HG03520 (cell line): ENCODE data around the gene SMARCA2.

Source experiments
- ATAC-seq: cut with Tn5 transposase; IDR thresholded peaks from one replicate; pipeline ENCODE4 v1.9.1; 2021; ENCODE audit warnings: mild to moderate bottlenecking, moderate library complexity; ENCODE audit not compliant: unreplicated experiment

Gene SMARCA2

GRCh38 chr9:2199999-2200796 is 185.1 kb downstream of the SMARCA2 start:
- ATAC-seq = no peak

GRCh38 chr9:2208465-2208864 is 193.3 kb downstream of the SMARCA2 start:
- no peak for ATAC-seq

- no peak for ATAC-seq
Measured at GRCh38 chr9:2208991-2209390, 193.8 kb downstream of the SMARCA2 start.

GRCh38 chr9:2209400-2209799 is 194.3 kb downstream of the SMARCA2 start:
- no peak for ATAC-seq

- no peak for ATAC-seq
Measured at GRCh38 chr9:2210201-2210600, 195.1 kb downstream of the SMARCA2 start.

- ATAC-seq = no peak
Measured at GRCh38 chr9:2213830-2214468, 198.8 kb downstream of the SMARCA2 start.

GRCh38 chr9:2214707-2215106 is 199.6 kb downstream of the SMARCA2 start:
- no peak for ATAC-seq

- no peak for ATAC-seq
Measured at GRCh38 chr9:2215921-2216441, 200.8 kb downstream of the SMARCA2 start.

- ATAC-seq = no peak
Measured at GRCh38 chr9:2216591-2216990, 201.4 kb downstream of the SMARCA2 start.

GRCh38 chr9:2217540-2217939 is 202.4 kb downstream of the SMARCA2 start:
- no peak for ATAC-seq

- no peak for ATAC-seq
Measured at GRCh38 chr9:2220036-2220435, 204.9 kb downstream of the SMARCA2 start.

GRCh38 chr9:2227144-2227867 is 212.2 kb downstream of the SMARCA2 start:
- ATAC-seq = no peak

- ATAC-seq = no peak
Measured at GRCh38 chr9:2228132-2228531, 213.0 kb downstream of the SMARCA2 start.

GRCh38 chr9:2228641-2229040 is 213.5 kb downstream of the SMARCA2 start:
- ATAC-seq = peak; percentile 25

- ATAC-seq = peak; percentile 66
Measured at GRCh38 chr9:2229109-2229721, 214.1 kb downstream of the SMARCA2 start.

GRCh38 chr9:2230362-2230761 is 215.2 kb downstream of the SMARCA2 start:
- ATAC-seq = no peak

- no peak for ATAC-seq
Measured at GRCh38 chr9:2231101-2231500, 216.0 kb downstream of the SMARCA2 start.

GRCh38 chr9:2231829-2232228 is 216.7 kb downstream of the SMARCA2 start:
- no peak for ATAC-seq

GRCh38 chr9:2233274-2233673 is 218.1 kb downstream of the SMARCA2 start:
- ATAC-seq = no peak

GRCh38 chr9:2234371-2234893 is 219.3 kb downstream of the SMARCA2 start:
- ATAC-seq = no peak

GRCh38 chr9:2235623-2236022 is 220.5 kb downstream of the SMARCA2 start:
- no peak for ATAC-seq
